GM21360 (cell line): ENCODE data around the gene SELENOM.
"Not testable (repeated sequence)": the region's sequence is repeated elsewhere in the genome, so short reads cannot be mapped to it uniquely, and the experiment has no call there.

Experiments
- ATAC-seq: cut with Tn5 transposase; IDR thresholded peaks from one replicate; pipeline ENCODE4 v1.9.1; 2021; ENCODE audit warnings: mild to moderate bottlenecking, moderate library complexity; ENCODE audit not compliant: unreplicated experiment

SELENOM gene

DNA sequence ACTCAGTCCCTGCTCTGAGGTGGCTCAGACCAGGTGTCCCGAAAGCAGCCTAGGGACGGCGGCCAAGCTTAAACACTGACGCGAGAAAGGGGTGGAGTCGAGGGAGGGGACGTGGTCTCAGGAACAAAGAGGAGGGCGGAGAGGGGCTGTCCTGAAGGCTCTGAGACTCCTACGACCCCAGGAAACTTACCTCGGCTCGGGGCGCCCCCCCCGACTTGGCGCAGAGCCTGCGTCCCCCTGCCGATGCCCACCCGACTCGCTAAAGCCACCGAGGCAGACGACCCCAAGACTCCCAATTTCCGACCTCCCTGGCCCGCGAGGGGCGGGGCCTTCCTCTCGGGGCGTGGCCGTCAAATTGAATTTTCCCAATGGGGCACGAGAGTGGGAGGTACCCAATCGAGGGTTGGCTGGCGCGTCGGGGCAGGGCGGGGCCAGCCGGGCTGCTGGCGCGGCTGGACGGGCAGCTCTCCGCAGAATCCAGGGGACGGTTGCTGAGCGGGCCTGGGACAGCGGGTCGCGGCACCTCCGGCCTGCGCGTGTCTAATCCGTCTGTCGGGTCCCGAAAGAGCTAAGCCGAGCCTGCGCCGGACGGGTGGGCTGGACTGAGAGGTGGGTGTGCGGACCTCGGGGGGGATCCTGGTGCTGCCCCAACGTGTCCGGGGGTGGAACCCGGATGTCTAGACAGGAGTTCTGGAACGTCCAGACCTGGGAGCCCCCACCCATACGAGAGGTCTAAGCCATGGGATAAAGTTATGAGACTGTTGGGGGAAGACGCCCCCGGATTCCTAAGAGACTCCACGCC, 26.3 kb downstream of the SELENOM start, which contains the start of gene SMTN:
TSS of gene SMTN (plus strand) at position 471 of the 802 bp plus-strand sequence. CDS start 1,941 bp downstream, outside the sequence.
- peak; percentile 42 for ATAC-seq

DNA sequence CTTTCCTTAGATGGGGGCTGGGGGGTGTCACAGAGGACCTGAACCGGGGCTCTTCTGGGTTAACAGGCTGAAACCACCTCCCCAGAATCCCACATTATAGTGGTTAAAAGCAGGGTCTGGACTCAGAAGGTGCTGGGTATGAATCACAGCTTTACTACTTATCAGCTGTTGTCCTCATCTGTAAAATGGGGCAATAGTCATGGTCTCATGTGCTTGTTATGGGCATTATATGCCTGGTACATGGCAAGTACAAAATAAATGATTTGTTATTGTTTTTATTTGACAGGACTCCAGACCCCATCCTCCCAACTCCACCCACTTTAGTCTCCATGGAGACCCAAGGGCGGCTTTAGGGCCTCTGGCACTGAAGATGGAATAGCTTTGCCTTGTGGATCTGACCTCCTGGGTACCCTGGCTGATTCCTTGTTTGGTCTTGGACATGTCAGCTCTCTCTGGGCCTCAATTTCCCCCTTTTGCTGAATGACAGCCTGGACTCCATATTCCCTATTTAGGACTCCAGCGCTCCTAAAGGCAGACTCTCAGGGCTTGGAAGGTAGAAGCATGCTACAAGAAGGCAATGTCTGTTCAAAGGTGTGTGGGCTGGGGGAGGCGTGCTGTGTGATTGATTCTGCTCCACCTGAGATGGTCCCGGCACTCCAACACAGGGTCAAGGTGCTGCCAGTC, 27.1 kb downstream of the SELENOM start:
- ATAC-seq: no peak

DNA sequence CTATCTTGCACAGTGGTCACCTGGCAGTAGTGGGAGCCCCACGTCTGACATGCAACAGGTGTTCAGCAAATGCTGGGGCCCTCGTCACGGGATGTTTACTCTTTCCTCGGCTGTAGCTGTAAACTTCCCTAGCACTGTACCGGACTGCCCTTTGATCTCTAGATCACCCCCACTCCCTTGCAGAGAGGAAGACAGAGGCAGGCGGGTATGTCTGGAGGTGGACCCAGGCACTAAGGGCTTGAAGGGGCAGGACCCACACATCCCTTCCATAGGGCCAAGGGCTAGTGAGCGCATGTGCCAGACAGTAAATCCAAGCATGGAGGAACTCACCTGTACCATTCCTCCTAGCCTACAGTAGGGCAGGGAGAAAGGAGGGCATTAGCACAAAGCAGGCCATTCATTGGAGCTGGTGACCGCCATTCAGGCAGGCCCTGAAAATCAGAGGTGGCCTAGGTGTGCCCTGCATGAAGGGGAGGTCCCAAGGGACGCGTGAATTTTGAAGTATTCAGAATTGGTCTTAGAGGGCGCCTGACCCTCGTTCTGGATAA, 28.2 kb downstream of the SELENOM start:
- no peak for ATAC-seq

DNA sequence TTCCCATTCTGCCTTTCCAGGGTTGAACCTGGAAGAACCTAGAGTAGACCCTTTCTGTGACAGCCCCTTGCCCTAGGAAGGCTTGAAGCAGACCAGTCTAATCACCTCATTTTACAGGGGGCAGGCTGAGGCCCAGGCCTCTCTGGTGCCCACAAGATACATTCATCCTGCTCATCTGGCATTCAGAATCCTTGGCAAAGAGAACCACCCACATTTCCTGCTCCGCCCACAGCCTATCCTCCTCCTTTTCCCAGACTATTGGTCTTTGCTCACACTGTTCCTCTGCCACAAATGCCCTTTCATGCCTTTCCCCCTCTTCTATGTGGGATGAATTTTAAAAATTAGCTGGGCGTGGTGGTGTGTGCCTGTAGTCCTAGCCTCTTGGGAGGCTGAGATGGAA, 29.0 kb downstream of the SELENOM start:
- ATAC-seq: not testable (repeated sequence)

DNA sequence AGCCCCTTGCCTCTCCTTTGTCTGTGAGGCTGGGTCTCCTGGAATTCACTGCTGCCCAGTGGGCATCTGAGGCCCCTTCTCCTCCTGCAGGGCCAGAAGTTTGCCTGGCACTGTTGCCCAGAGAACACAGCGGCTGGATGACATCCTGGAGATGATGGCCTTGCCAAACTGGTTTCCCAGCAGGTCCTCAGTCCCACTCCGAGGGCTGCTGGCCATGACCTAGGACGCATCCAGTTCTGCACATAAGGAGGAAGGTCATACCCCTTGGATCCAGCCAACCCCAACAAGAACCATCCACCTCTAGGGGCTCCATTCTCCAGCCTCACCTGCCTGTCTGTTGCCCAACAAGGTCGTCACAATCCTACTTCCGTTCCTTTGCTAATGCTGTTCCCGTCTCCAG, 29.7 kb downstream of the SELENOM start:
- ATAC-seq: no peak

DNA sequence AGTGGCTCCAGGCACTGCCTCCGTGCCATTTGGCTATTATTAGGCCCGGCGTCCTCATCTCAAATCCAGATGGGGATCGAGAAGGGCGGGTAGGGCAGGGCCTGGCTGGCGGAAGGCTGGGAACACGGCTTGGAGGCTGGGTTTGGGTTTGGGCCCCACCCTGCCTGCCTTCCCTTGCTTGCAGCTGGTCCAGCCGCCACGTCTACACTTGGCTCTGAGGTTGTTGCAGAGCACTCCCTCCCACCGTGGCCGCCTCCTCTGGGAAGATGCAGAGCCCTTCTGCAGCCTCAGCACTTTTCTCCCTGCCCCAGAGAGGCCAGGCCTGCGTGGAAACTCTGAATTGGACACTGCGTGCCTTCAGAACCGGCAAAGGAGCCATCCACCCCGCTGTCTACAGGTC, 31.4 kb downstream of the SELENOM start:
- ATAC-seq: no peak

DNA sequence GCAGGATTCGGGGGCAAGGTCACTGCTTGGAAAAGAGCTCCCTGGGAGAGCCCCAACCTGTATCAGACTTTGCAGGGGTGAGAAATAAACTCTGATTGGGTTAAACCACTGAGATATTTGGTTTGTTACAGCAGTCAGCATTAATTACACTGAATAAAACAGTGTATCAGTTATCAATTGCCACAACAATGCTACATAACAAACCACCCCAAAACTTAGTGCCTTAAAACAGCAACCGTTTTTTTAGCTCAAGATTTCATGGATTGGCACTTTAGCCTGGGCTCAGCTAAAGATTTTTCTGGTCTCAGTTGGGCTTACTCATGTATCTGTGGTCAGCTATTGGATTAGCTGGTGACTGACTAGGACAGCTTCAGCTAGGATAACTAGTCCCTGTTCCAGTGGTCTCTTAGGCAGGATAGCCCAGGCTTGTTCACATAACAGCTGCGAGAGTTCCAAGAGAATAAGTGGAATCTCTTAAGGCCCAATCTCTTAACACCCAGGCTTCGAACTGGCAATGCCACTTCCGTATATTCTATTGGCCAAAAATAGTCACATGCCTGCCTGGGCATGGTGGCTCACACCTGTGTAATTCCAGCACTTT, 33.7 kb downstream of the SELENOM start:
- ATAC-seq: not testable (repeated sequence)

DNA sequence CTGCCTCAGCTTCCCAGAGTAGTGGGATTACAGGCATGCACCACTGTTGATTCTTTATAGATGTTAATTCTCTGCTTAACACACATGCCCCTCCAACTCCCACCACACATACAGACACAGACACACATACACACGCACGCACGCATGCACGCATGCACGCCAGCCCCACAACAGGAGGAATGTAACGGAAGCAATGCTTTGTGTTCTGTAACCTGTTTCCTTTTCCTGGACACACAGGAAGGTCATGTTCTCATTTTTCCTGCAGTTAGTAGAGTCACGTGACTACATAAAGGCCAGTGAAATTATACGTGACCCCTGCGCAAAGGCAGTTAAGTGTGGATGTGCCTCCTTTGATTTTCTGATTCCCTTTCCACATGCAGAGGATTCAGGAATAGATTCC, 34.2 kb downstream of the SELENOM start:
- ATAC-seq: not testable (repeated sequence)

DNA sequence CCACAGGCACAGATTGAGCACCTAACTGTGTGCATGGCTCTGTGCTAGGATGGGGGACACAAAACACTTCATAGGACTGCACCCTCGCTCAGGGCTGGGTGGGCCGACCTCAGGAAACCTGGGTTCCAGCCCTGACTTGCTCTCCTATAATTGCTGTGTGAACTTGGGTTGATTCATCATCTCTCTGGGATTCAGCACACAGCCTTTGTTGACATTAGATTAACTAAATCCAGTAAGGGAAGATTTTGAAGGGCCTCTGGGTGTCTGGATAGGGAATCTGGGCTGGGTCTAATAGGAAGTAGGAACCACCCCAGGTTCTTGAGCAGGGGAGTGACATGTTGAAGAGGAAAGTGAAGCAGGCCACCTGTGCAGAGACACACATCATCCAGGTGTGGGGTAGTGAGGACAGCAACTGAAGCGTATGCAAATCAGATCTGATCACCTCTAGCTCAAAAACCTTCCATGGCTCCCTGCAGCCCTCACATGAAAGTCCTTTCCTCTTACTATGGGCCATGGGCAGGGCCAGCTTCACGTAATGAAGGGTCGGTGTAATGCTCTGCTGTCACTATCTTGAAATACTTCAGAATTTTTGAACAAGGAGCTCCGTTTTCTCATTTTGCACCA, 37.6 kb downstream of the SELENOM start:
- not testable (repeated sequence) for ATAC-seq

DNA sequence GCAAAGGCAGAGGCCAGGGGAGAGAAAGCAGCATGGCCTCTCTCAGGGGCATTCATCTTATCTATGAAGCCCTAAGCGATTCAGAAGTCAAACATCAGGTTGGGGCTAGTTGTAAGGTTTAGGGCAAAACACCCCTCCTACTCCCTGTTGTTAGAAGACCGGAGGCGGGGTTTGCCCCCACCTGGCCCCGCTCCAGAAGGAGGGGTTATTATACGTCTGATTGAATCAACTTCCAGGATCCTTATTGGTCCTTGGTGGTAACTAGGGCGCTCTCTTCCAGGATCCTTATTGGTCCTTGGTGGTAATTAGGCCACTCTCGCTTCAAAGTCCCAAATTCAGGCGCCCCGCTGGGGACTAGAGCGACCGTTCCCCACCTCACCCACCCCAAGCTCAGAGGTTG, 38.4 kb downstream of the SELENOM start:
- ATAC-seq: no peak

DNA sequence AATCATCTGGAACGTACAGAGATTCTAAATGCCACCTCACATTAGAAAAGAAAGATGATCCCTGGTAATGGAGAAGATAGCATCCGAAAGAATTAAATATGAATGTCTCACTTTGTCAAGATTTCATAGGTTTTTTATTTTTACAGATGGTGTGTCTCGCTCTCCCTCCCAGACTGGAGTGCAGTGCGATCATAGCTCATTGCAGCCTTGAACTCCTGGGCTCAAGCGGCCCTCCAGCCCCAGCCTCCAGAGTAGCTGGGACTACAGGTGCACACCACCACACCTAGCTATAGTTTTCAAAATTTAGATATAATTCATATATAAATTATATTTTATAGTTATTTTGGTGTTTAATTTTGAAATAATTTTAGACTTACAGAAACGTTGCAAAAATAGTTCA, 43.0 kb downstream of the SELENOM start:
- ATAC-seq: no peak

DNA sequence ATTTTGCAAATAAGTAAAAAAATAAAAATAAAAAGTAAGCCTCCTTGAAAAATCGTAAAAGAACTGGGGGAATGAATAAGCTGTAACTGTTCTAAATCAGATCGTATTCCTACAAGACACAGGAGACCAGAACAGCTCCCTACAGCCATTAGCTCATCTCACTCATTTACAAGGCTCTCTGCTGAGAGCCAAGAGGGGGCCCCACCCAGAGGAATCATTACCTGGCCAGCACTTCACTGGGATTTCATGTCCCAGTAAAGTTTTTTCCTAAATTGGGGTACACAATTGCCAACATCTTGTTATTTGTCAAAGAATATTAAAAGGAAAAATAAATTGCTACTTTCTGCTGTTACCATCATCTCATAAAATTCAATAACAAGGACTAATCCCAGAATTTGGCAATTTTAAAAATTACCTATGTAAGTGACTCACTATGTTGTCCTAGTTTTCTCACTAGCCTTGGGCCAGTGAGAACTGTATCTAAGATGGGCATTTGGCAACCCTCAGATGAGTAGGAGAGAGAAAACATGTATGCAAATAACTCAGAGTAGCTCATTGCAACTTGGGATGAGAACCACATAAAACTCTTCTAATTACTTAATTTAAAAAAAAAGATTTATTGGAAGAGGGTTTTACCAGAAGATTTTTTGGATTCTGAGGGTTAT, 44.7 kb downstream of the SELENOM start:
- ATAC-seq: no peak

DNA sequence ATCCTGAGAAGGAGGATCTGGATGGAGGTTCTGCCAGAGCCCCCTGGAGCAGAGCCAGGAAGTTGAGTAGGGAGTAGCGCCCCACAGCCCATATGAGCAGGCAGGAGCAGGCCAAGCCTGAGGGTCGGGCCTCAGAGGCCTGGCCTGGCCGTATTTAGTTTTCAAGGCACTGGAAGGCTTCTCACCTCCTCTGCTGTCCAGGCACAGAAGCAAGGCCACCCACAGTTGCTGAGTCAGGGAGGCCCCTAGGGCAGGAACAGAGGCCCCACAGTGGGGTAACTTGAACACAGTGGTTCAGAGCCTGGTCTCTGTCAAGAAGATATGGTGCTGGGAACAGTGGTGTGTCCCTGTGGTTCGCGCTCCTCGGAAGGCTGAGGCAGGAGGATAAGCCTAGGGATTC, 47.7 kb downstream of the SELENOM start:
- not testable (repeated sequence) for ATAC-seq

DNA sequence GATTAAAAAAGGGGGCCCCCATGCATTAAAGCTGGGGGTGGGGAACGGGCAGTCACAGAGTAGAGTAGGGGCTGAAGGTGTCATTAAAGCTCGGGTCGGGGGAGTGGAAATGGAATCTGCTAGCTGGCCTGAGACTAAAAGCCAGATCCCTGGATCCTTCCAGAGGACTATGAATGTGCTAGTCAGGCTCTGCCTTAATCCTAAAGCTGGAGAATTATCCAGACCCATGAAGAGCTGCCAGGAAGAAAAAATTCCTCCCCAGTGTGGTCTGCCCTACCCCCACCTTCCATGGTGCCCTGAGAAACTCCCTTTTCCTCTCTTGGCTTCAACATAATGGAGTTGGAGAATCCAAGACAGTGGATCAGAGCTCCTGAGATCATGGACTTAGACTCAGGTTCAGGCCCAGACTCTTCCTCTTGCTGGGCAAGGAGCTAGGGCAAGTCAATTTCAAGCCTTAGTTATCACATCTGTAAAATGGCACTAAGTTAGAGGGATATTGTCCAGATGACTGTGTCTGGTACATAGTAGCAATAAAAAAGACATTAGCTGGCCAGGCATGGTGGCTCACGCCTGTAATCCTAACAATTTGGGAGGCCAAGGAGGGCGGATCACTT, 50.3 kb downstream of the SELENOM start:
- no peak for ATAC-seq

DNA sequence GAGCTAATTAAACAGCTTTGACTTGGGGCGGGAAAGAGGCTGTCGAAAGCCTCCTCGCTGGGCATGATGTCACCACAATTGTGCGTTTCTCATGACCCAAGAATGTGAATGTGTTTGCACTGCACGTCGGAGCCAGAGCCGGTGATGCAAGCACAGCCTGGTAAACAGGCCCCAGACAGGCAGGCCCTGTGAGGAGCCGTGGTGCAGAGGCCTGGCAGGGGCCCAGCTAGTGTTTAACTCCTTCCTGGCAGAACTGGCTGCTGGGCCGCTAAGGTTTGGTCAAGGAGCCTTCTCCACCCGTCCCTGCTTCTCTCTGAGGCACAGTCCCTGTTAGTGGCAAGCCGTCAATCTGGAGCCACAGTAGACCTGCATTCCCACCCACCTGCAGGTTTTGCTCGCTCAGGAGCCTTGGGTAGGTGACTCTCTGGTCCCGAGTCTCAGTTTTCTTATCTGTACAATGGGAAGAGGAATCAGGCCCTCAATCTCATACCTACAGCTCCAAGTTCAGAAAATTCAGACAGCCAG, 51.7 kb downstream of the SELENOM start:
- no peak for ATAC-seq

DNA sequence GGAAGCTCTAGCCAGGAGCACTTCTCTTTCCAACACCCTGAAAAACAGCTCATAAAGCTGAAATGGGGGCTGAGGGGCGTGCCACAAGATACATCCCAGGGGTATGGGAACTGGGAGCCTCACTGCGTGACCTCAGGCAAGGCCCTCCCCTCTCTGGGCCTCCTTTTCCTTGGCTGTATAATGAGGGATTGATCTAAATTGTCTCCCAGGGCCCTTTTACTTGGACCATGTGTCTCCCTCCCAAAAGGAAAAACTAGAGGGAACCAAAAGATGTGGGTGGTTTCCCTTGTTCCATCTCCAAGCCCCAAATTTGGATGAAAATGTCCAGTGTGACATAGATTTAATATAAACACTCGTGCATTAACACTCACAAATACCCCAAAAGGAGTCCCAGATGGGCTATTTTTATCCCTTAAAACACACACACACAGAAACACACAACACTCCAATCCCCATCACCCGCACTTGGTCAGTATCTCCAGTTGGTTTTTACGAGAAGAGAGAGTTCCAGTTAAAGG, 52.2 kb downstream of the SELENOM start:
- no peak for ATAC-seq
